Trophoblast cell (in vitro differentiated cells and primary cell): Measurements from ENCODE around the gene CPA2.
"Not testable (repeated sequence)": the region's sequence is repeated elsewhere in the genome, so short reads cannot be mapped to it uniquely, and the experiment has no call there.

Experiments
- DNase-seq, 2 donors: peaks; one replicate each; pipeline ENCODE4 v3.0.0-alpha.2; 2016
- H2AFZ ChIP-seq: 2 replicates; pipeline ENCODE4 v1.6.1; 2013; ENCODE audit warnings: low read length, moderate library complexity, mild to moderate bottlenecking; ENCODE audit not compliant: insufficient read depth, poor library complexity
- H2AK5ac ChIP-seq: 2 replicates; pipeline ENCODE4 v1.6.1; 2013; ENCODE audit warnings: mild to moderate bottlenecking, low read length
- H2BK120ac ChIP-seq: 2 replicates; pipeline ENCODE4 v1.6.1; 2013; ENCODE audit warnings: low read length, mild to moderate bottlenecking, moderate library complexity; ENCODE audit not compliant: insufficient read depth, poor library complexity
- H2BK12ac ChIP-seq: 2 replicates; pipeline ENCODE4 v1.6.1; 2013; ENCODE audit warnings: mild to moderate bottlenecking, low read length, moderate library complexity
- H2BK5ac ChIP-seq: 2 replicates; pipeline ENCODE4 v1.6.1; 2013; ENCODE audit warnings: low read length, low read depth, moderate library complexity, mild to moderate bottlenecking; ENCODE audit not compliant: poor library complexity
- H3K14ac ChIP-seq: 2 replicates; pipeline ENCODE4 v1.6.1; 2013; ENCODE audit warnings: mild to moderate bottlenecking, low read length
- H3K18ac ChIP-seq: 2 replicates; pipeline ENCODE4 v1.6.1; 2013; ENCODE audit warnings: mild to moderate bottlenecking, low read length
- H3K23ac ChIP-seq: 2 replicates; pipeline ENCODE4 v1.6.1; 2013; ENCODE audit warnings: low read length
- H3K27ac ChIP-seq: 2 replicates; pipeline ENCODE4 v1.5.1; 2013; ENCODE audit warnings: low read depth, mild to moderate bottlenecking, inconsistent platforms, low read length, moderate library complexity
- H3K27me3 ChIP-seq: 2 replicates; pipeline ENCODE4 v1.6.1; 2013; ENCODE audit warnings: inconsistent platforms, mild to moderate bottlenecking, low read length, moderate library complexity; ENCODE audit not compliant: insufficient read depth
- H3K36me3 ChIP-seq, 2 experiments: 1 replicate in 1 of 2; 2 replicates in 1 of 2; pipeline ENCODE4 v1.6.1; 2013; ENCODE audit warnings: low read length in 2 of 2, mild to moderate bottlenecking in 2 of 2, moderate library complexity in 1 of 2; ENCODE audit not compliant: insufficient read depth in 2 of 2, control insufficient read depth in 1 of 2
- H3K4ac ChIP-seq: 2 replicates; pipeline ENCODE4 v1.6.1; 2013; ENCODE audit warnings: low read depth, mild to moderate bottlenecking, low read length, moderate library complexity
- H3K4me1 ChIP-seq, 2 experiments: 1 replicate in 1 of 2; 2 replicates in 1 of 2; pipeline ENCODE4 v1.6.1; 2013; ENCODE audit warnings: low read length in 2 of 2, mild to moderate bottlenecking in 2 of 2, moderate library complexity in 1 of 2; ENCODE audit not compliant: insufficient read depth in 2 of 2, control insufficient read depth in 1 of 2
- H3K4me2 ChIP-seq: 2 replicates; pipeline ENCODE4 v1.6.1; 2013; ENCODE audit warnings: inconsistent platforms, mild to moderate bottlenecking, low read length, moderate library complexity
- H3K4me3 ChIP-seq: 2 replicates; pipeline ENCODE4 v1.5.1; 2013; ENCODE audit warnings: mild to moderate bottlenecking, low read depth, low read length, inconsistent platforms
- H3K79me1 ChIP-seq: one replicate; pipeline ENCODE4 v1.6.1; 2013; ENCODE audit warnings: low read length
- H3K79me2 ChIP-seq: 2 replicates; pipeline ENCODE4 v1.6.1; 2013; ENCODE audit warnings: low read length, mild to moderate bottlenecking; ENCODE audit not compliant: control insufficient read depth, insufficient read depth, poor library complexity
- H3K9ac ChIP-seq: 2 replicates; pipeline ENCODE4 v1.6.1; 2013; ENCODE audit warnings: mild to moderate bottlenecking, low read length
- H3K9me3 ChIP-seq: 2 replicates; pipeline ENCODE4 v1.6.1; 2013; ENCODE audit warnings: low read depth, mild to moderate bottlenecking, control low read depth, inconsistent platforms, low read length; ENCODE audit not compliant: insufficient read depth
- H4K12ac ChIP-seq: 2 replicates; pipeline ENCODE4 v1.6.1; 2013; ENCODE audit warnings: low read depth, mild to moderate bottlenecking, low read length, moderate library complexity
- H4K8ac ChIP-seq: 2 replicates; pipeline ENCODE4 v1.6.1; 2013; ENCODE audit warnings: low read depth, mild to moderate bottlenecking, low read length, moderate library complexity
- H4K91ac ChIP-seq: one replicate; pipeline ENCODE4 v1.6.1; 2013; ENCODE audit warnings: low read depth, mild to moderate bottlenecking, low read length, moderate library complexity
- WGBS: extraction: QIAGEN DNeasy Blood & Tissue Kit; methylation state at CpG from one replicate; pipeline ENCODE4 v1.1.7; 2013; ENCODE audit warnings: missing lambda C conversion rate; ENCODE audit not compliant: insufficient read length, insufficient coverage; ENCODE audit errors: extremely low coverage; 5-methylcytosine and 5-hydroxymethylcytosine counted together

The CPA2 gene

GRCh38 chr7:130223646-130224045, 43.0 kb upstream of the CPA2 start:
- no peak overlapping the region for H3K23ac ChIP-seq
- no peaks in the 10 kb centered on the region for H3K36me3 ChIP-seq
- no peaks in the 10 kb centered on the region for H3K79me2 ChIP-seq
- H2AFZ ChIP-seq, result no peak overlapping the region
- H2BK5ac ChIP-seq, result no peak overlapping the region
- peaks cover 3% of the 10 kb centered on the region for H3K9me3 ChIP-seq
- no peaks in the 10 kb centered on the region for H3K79me1 ChIP-seq
- H3K4ac ChIP-seq, result no peak overlapping the region
- H2BK120ac ChIP-seq, result no peak overlapping the region
- no peak overlapping the region for H3K4me3 ChIP-seq
- H3K27me3 ChIP-seq, result no peaks in the 10 kb centered on the region
- H3K14ac ChIP-seq, result no peak overlapping the region
- H4K12ac ChIP-seq, result no peak overlapping the region
- H3K9ac ChIP-seq, result no peak overlapping the region
- no peak overlapping the region for H3K4me2 ChIP-seq
- no peak overlapping the region for H3K27ac ChIP-seq
- H4K91ac ChIP-seq, result no peak overlapping the region
- peak in 1 of 2 donors; percentile 18 for DNase-seq
- H3K18ac ChIP-seq, result no peak overlapping the region
- no peak overlapping the region for H2AK5ac ChIP-seq
- H3K4me1 ChIP-seq, result peaks cover 0 to 3% of the 10 kb centered on the region in 2 experiments
- H4K8ac ChIP-seq, result no peak overlapping the region
- H2BK12ac ChIP-seq, result no peak overlapping the region
- WGBS, result no CpG with 5 or more reads among the region's 1 CpG

- no CpG with 5 or more reads among the region's 5 CpGs for WGBS
- no peak overlapping the region for H3K4me3 ChIP-seq
- no peak overlapping the region for H2BK5ac ChIP-seq
- no peak overlapping the region for H4K12ac ChIP-seq
- H2AK5ac ChIP-seq, result no peak overlapping the region
- no peaks in the 10 kb centered on the region for H3K79me2 ChIP-seq
- no peak overlapping the region for H4K8ac ChIP-seq
- H3K23ac ChIP-seq, result no peak overlapping the region
- H3K27me3 ChIP-seq, result no peaks in the 10 kb centered on the region
- H3K4me2 ChIP-seq, result no peak overlapping the region
- peaks cover 3% of the 10 kb centered on the region for H3K9me3 ChIP-seq
- no peak overlapping the region for H2AFZ ChIP-seq
- no peak overlapping the region for H3K27ac ChIP-seq
- H3K79me1 ChIP-seq, result no peaks in the 10 kb centered on the region
- H2BK12ac ChIP-seq, result no peak overlapping the region
- no peak overlapping the region for H4K91ac ChIP-seq
- H3K36me3 ChIP-seq, result no peaks in the 10 kb centered on the region
- H3K14ac ChIP-seq, result no peak overlapping the region
- H3K4ac ChIP-seq, result no peak overlapping the region
- H3K4me1 ChIP-seq, result peaks cover 0 to 3% of the 10 kb centered on the region in 2 experiments
- H3K18ac ChIP-seq, result no peak overlapping the region
- no peak overlapping the region for H3K9ac ChIP-seq
- DNase-seq, result no peak
- H2BK120ac ChIP-seq, result no peak overlapping the region
Observed at GRCh38 chr7:130224210-130224609, 42.5 kb upstream of the CPA2 start.

GRCh38 chr7:130224923-130225322, 41.7 kb upstream of the CPA2 start:
- DNase-seq, H4K12ac ChIP-seq, H2BK120ac ChIP-seq, H4K8ac ChIP-seq, H2BK12ac ChIP-seq, H3K36me3 ChIP-seq, H3K4ac ChIP-seq, H3K27me3 ChIP-seq, H3K79me2 ChIP-seq, H3K4me3 ChIP-seq, H3K4me2 ChIP-seq, H3K9me3 ChIP-seq, H3K27ac ChIP-seq, H3K79me1 ChIP-seq, H3K14ac ChIP-seq, H2AK5ac ChIP-seq, H3K18ac ChIP-seq, H2BK5ac ChIP-seq, H4K91ac ChIP-seq, H3K4me1 ChIP-seq, H3K23ac ChIP-seq, H2AFZ ChIP-seq, H3K9ac ChIP-seq: not testable (repeated sequence)
- no CpG with 5 or more reads among the region's 3 CpGs for WGBS

- Histone ChIP-seq H3K4me3 (no peak overlapping the region), H3K14ac (no peak overlapping the region), H3K79me1 (no peaks in the 10 kb centered on the region), H3K9me3 (peaks cover 5% of the 10 kb centered on the region), H4K12ac (no peak overlapping the region), H3K27ac (no peak overlapping the region), H2BK120ac (no peak overlapping the region), H2AK5ac (no peak overlapping the region), H2AFZ (no peak overlapping the region), H3K4ac (no peak overlapping the region), H3K36me3 (no peaks in the 10 kb centered on the region), H3K9ac (no peak overlapping the region), H3K27me3 (no peaks in the 10 kb centered on the region), H3K4me1 (no peaks in the 10 kb centered on the region), H4K91ac (no peak overlapping the region), H2BK5ac (no peak overlapping the region), H3K18ac (no peak overlapping the region), H3K79me2 (no peaks in the 10 kb centered on the region), H3K4me2 (no peak overlapping the region), H2BK12ac (no peak overlapping the region), H4K8ac (no peak overlapping the region), H3K23ac (no peak overlapping the region)
- DNase-seq, result no peak
- WGBS, result no CpG with 5 or more reads among the region's 1 CpG
Observed at GRCh38 chr7:130226333-130226732, 40.3 kb upstream of the CPA2 start.
